Lower leg skin (tissue), 4 donors: Measurements from ENCODE around the gene STRBP. TPM values are rescaled to one million over a fixed set of nuclear protein-coding genes. Genes with fewer than 3 reads are reported as not detected.

Source experiments
- DNase-seq, 2 donors: peaks; one replicate each; pipeline ENCODE4 v3.0.0-alpha.2; 2019; ENCODE audit warnings: low spot score in 2 of 2
- H3K4me3 ChIP-seq: fragments of 200-600 bp; sonication (generic); 2 replicates; pipeline ENCODE4 v1.5.1; 2017; ENCODE audit warnings: mild to moderate bottlenecking, low read depth; ENCODE audit not compliant: poor library complexity, severe bottlenecking
- CTCF ChIP-seq, 3 donors: fragments of 450-650 bp; IDR thresholded peaks; one replicate each; pipeline ENCODE4 v1.5.1; 2016; ENCODE audit warnings: antibody characterized with exemption in 3 of 3, mild to moderate bottlenecking in 3 of 3, moderate library complexity in 2 of 3
- POLR2A ChIP-seq, 2 donors: fragments of 450-650 bp; IDR thresholded peaks; one replicate each; pipeline ENCODE4 v1.6.1; 2016 to 2017; ENCODE audit warnings: antibody characterized with exemption in 2 of 2, mild to moderate bottlenecking in 1 of 2, moderate library complexity in 1 of 2
- WGBS, 2 donors: methylation state at CpG; one replicate each; pipeline ENCODE4 v1.1.5; 2018; 5-methylcytosine and 5-hydroxymethylcytosine counted together
- intact Hi-C: fragments of 100-400 bp; cut with DNase I; formaldehyde crosslinking; loops from one replicate; pipeline ENCODE4 v1.15.0; 2023; ENCODE audit warnings: low total_unique reads
- total RNA-seq, 4 donors: library from RNA; depleted of rRNA; stranded (reverse); fragments of >200 nt; gene quantifications; one replicate each; pipeline ENCODE4 v1.1.0, GENCODE V29; 2016

STRBP gene
- total RNA-seq, 4 donors from 2014 or later, result 6.5 to 11.8 (median 8.8) TPM

DNA sequence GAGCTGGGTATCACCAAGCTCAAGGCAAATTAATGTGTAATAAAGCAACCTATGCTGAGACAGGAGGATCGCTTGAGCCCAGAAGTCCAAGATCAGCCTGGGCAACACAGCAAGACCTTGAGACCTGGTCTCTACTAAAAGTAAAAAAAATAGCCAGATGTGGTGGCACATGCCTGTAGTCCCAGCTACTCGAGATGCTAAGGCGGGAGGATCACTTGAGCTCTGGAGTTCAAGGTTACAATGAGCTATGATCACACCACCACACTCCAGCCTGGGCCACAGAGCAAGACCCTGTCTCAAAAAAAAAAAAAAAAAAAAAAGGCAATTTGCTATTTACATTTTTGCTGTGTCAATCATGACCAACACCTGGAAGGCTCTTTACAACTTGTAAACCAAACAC lies 5.2 kb downstream of the STRBP start:
- TF ChIP-seq CTCF (IDR thresholded peaks at IDR 0.05) (no peak), POLR2A (IDR thresholded peaks at IDR 0.05) (no peak)
- DNase-seq, result no peak
- no peak overlapping the region for H3K4me3 ChIP-seq
- intact Hi-C loops, result no loop called here
- WGBS, 2 donors, result 64 to 91% methylated on average over 3 of the region's 3 CpGs

- intact Hi-C loops, result no loop called here
- no peak for DNase-seq
- 90 to 92% methylated on average over 1 of the region's 1 CpG for WGBS, 2 donors
- no peak for TF ChIP-seq CTCF (IDR thresholded peaks at IDR 0.05)
- TF ChIP-seq POLR2A (IDR thresholded peaks at IDR 0.05), result no peak
- H3K4me3 ChIP-seq, result no peak overlapping the region
These were observed 6.0 kb downstream of the STRBP start for GRCh38 chr9:123262338-123262737.

DNA sequence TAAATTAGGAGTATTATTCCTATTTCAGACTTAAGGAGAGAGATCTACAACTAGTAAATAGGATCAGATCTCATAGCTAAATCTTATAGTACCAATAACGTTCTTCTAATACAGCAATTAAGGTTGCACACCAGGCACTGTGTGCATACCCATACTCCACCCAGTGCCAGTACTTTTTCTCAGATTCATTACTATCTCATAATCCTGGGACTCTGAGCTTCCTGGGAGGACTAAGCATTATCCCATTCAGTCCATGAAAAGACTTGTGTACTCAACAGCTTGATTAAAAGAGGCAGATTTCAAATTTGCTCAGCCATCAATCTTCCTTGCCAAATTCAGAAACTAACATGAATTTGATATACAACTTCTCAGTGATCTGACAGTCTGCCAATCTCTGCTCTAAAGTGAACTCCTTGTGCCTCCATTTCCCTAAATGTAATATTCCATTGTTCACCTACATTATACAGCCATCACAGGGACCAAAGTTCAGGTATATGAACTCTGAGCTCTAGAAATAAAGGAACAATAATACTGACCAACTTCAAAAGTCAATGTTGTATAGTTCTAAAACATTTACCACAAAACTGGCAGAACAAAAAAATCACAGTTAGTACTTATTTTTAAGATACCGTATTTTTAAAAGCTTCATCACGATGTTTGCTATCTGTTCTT lies 7.2 kb downstream of the STRBP start:
- WGBS, 2 donors, result 88 to 89% methylated on average over 3 of the region's 3 CpGs
- TF ChIP-seq CTCF (IDR thresholded peaks at IDR 0.05), result no peak
- TF ChIP-seq POLR2A (IDR thresholded peaks at IDR 0.05), result no peak
- no peak for DNase-seq
- no peak overlapping the region for H3K4me3 ChIP-seq
- intact Hi-C loops, result no loop called here

- intact Hi-C loops, result no loop called here
- TF ChIP-seq POLR2A (IDR thresholded peaks at IDR 0.05), result no peak
- no peak for TF ChIP-seq CTCF (IDR thresholded peaks at IDR 0.05)
- no peak for DNase-seq
- 91% methylated on average over 2 of the region's 2 CpGs for WGBS, 2 donors
- H3K4me3 ChIP-seq, result no peak overlapping the region
These were observed 8.0 kb downstream of the STRBP start for GRCh38 chr9:123260340-123260739.

DNA sequence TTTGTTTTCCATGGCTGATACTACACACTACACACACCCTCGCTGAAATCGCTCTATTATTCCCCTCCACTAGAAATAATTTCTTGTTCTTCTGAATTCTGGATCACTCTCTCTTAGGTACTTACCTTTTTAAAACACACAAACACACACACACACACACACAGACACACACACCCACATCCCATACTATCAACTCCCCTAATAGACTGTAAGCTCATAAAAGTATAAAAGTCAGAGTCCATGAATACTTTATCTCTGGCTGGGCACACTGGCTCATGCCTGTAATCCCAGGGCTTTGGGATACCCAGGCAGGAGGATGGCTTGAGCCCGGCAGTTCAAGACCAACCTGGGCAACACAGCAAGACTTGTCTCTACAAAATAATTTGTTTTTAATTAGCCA lies 11.1 kb downstream of the STRBP start:
- DNase-seq, result no peak
- H3K4me3 ChIP-seq, result no peak overlapping the region
- WGBS, 2 donors, result 91% methylated on average over 3 of the region's 3 CpGs
- intact Hi-C loops, result no loop called here
- TF ChIP-seq POLR2A (IDR thresholded peaks at IDR 0.05) (no peak), CTCF (IDR thresholded peaks at IDR 0.05) (no peak)

- TF ChIP-seq POLR2A (IDR thresholded peaks at IDR 0.05) (no peak), CTCF (IDR thresholded peaks at IDR 0.05) (no peak)
- no peak for DNase-seq
- WGBS, 2 donors, result 90 to 91% methylated on average over 3 of the region's 3 CpGs
- intact Hi-C loops, result no loop called here
- no peak overlapping the region for H3K4me3 ChIP-seq
These were observed 12.7 kb downstream of the STRBP start for GRCh38 chr9:123255718-123256117.
